K562 (cell line): ENCODE measurements around the gene KBTBD12. TPM values are rescaled to one million over a fixed set of nuclear protein-coding genes. Genes with fewer than 3 reads are reported as not detected.

Experiments used
- ATAC-seq: fragments of 200-7000 bp; cut with Tn5 transposase; 3 replicates; pipeline ENCODE4 v1.9.1; 2020; ENCODE audit warnings: moderate library complexity
- BruUV-seq: library from RNA; stranded (reverse); fragments of 400-500 nt; replicated peaks from 2 replicates; lab custom pipeline; 2021; lab: Mats Ljungman, UMichigan
- CTCF ChIA-PET: fragments of 300-600 bp; formaldehyde crosslinking; extraction: SDS; loops from one replicate; lab custom pipeline; 2021; ENCODE audit warnings: low intra/inter-chr PET ratio; lab: Yijun Ruan, JAX
- POLR2A ChIA-PET: fragments of 300-600, 350-650 bp; sonication (Branson Sonifier 250); formaldehyde crosslinking; extraction: SDS; loops from one replicate; lab custom pipeline; 2021; ENCODE audit warnings: antibody characterized with exemption, inconsistent platforms; lab: Yijun Ruan, JAX
- DNase-seq, 4 experiments: peaks; one replicate each; pipeline versions ENCODE4 v3.0.0 to v3.0.0-alpha.2; 2011 to 2018; ENCODE audit warnings: low spot score in 3 of 4, mixed read lengths in 3 of 4; ENCODE audit errors: extremely low read depth in 1 of 4
- FAIRE-seq: peaks from 2 replicates; lab custom pipeline; 2011; peaks lifted over from hg19 to GRCh38; lab: Jason Lieb, UNC
- H2AFZ ChIP-seq: 2 replicates; pipeline ENCODE4 v1.6.0; 2011; ENCODE audit warnings: low read depth, low read length, control low read depth, inconsistent platforms
- H3K27ac ChIP-seq: fragments of 200-600 bp; 3 replicates; pipeline ENCODE4 v1.8.0; 2011; ENCODE audit warnings: low read depth, mild to moderate bottlenecking, control low read depth, inconsistent platforms, low read length, moderate library complexity, mixed read lengths; ENCODE audit errors: extremely low read depth
- H3K27me3 ChIP-seq, 2 experiments: fragments of 300-600 bp in 1 of 2; 2 replicates in 1 of 2; 3 replicates in 1 of 2; pipeline versions ENCODE4 v1.6.0 to v1.8.0; 2011; ENCODE audit warnings: inconsistent platforms in 2 of 2, low read length in 2 of 2, mild to moderate bottlenecking in 1 of 2, mixed read lengths in 1 of 2, moderate library complexity in 1 of 2; ENCODE audit not compliant: control insufficient read depth in 2 of 2, insufficient read depth in 2 of 2
- H3K36me3 ChIP-seq: fragments of 300-600 bp; 3 replicates; pipeline ENCODE4 v1.8.0; 2011; ENCODE audit warnings: mild to moderate bottlenecking, low read length, inconsistent platforms; ENCODE audit not compliant: control insufficient read depth, insufficient read depth
- H3K4me1 ChIP-seq, 2 experiments: fragments of 200-600 bp in 1 of 2; replicated peaks in 1 of 2; 2 replicates in 1 of 2; 3 replicates in 1 of 2; pipeline versions ENCODE4 v1.5.1 to v1.8.0; 2011; ENCODE audit warnings: inconsistent platforms in 2 of 2, low read length in 2 of 2, mild to moderate bottlenecking in 1 of 2, mixed read lengths in 1 of 2, moderate library complexity in 1 of 2; ENCODE audit not compliant: control insufficient read depth in 2 of 2, insufficient read depth in 2 of 2
- H3K4me2 ChIP-seq: 2 replicates; pipeline ENCODE4 v1.6.1; 2011; ENCODE audit warnings: low read length, control low read depth, inconsistent platforms, mixed read lengths; ENCODE audit not compliant: insufficient read depth
- H3K4me3 ChIP-seq: fragments of 200-600 bp; sonication (generic), shearing (Covaris generic); 2 replicates; pipeline ENCODE4 v1.5.1; 2016; ENCODE audit warnings: control low read depth, inconsistent platforms
- H3K79me2 ChIP-seq: fragments of 200-600 bp; 3 replicates; pipeline ENCODE4 v1.8.0; 2011; ENCODE audit warnings: low read length, inconsistent platforms; ENCODE audit not compliant: control insufficient read depth, insufficient read depth
- H3K9ac ChIP-seq, 2 experiments: 2 replicates each; pipeline versions ENCODE4 v1.6.0 to v1.6.1; 2011; ENCODE audit warnings: low read depth in 2 of 2, low read length in 2 of 2, control low read depth in 1 of 2, inconsistent platforms in 1 of 2, mild to moderate bottlenecking in 1 of 2, mixed read lengths in 1 of 2; ENCODE audit not compliant: insufficient read depth in 1 of 2
- H3K9me1 ChIP-seq: one replicate; pipeline ENCODE4 v1.6.0; 2011; ENCODE audit warnings: inconsistent platforms, mild to moderate bottlenecking, low read length, moderate library complexity; ENCODE audit not compliant: control insufficient read depth, insufficient read depth
- H3K9me3 ChIP-seq: replicated peaks from 2 replicates; pipeline ENCODE4 v1.5.1; 2011; ENCODE audit warnings: low read depth, low read length, inconsistent platforms; ENCODE audit not compliant: control insufficient read depth, insufficient read depth
- H4K20me1 ChIP-seq: replicated peaks from 2 replicates; pipeline ENCODE4 v1.6.1; 2011; ENCODE audit warnings: low read length, inconsistent platforms, mixed read lengths; ENCODE audit not compliant: control insufficient read depth, insufficient read depth
- ASH1L ChIP-seq: fragments of 450-650 bp; IDR thresholded peaks from 2 replicates; pipeline ENCODE4 v1.6.1; 2018; ENCODE audit warnings: borderline replicate concordance, mild to moderate bottlenecking, low read depth; ENCODE audit not compliant: partially characterized antibody
- BRF2 ChIP-seq: IDR thresholded peaks from 3 replicates; pipeline ENCODE4 v1.6.1; 2011; ENCODE audit warnings: borderline replicate concordance, mild to moderate bottlenecking; ENCODE audit not compliant: insufficient read length, insufficient read depth
- COPS2 ChIP-seq: fragments of 450-650 bp; conservative IDR thresholded peaks from 2 replicates; pipeline ENCODE4 v1.6.1; 2016; ENCODE audit warnings: mild to moderate bottlenecking, moderate library complexity
- HNRNPL ChIP-seq: fragments of 200-400 bp; formaldehyde crosslinking; IDR thresholded peaks from 2 replicates; pipeline ENCODE4 v1.6.1; 2017; ENCODE audit warnings: low read depth, mild to moderate bottlenecking, low read length
- KHSRP ChIP-seq: fragments of 450-650 bp; IDR thresholded peaks from 2 replicates; pipeline ENCODE4 v1.6.1; 2017
- PRPF4 ChIP-seq: fragments of 200-400 bp; formaldehyde crosslinking; IDR thresholded peaks from one replicate; pipeline ENCODE4 v1.6.1; 2017; ENCODE audit warnings: low read length, low read depth, mild to moderate bottlenecking; ENCODE audit not compliant: insufficient read depth, poor library complexity, severe bottlenecking
- PTBP1 ChIP-seq: fragments of 200-400 bp; formaldehyde crosslinking; IDR thresholded peaks from 2 replicates; pipeline ENCODE4 v1.6.1; 2017; ENCODE audit warnings: low read depth, low read length
- XRCC5 ChIP-seq: fragments of 200-400 bp; formaldehyde crosslinking; IDR thresholded peaks from 2 replicates; pipeline ENCODE4 v1.6.1; 2017; ENCODE audit warnings: low read depth, mild to moderate bottlenecking, low read length
- ZNF311 ChIP-seq: fragments of 250-450 bp; sonication (Bioruptor Pico); IDR thresholded peaks from 2 replicates; pipeline ENCODE4 v1.4.0; 2020; ENCODE audit warnings: mild to moderate bottlenecking, moderate library complexity
- ZNF707 ChIP-seq: fragments of 250-450 bp; sonication (Bioruptor Pico); conservative IDR thresholded peaks from 2 replicates; pipeline ENCODE4 v1.8.0; 2022; ENCODE audit warnings: inconsistent platforms, mild to moderate bottlenecking, moderate library complexity
- ZNF75A ChIP-seq: fragments of 450-650 bp; formaldehyde crosslinking; IDR thresholded peaks from 2 replicates; pipeline ENCODE4 v1.4.0; 2020; ENCODE audit warnings: mild to moderate bottlenecking
- ZNF778 ChIP-seq: fragments of 450-650 bp; formaldehyde crosslinking; IDR thresholded peaks from 2 replicates; pipeline ENCODE4 v1.4.0; 2020; ENCODE audit warnings: mild to moderate bottlenecking, moderate library complexity
- ZNF79 ChIP-seq: fragments of 250-450 bp; sonication (Bioruptor Pico); IDR thresholded peaks from 2 replicates; pipeline ENCODE4 v1.4.0; 2020; ENCODE audit warnings: low read depth, mild to moderate bottlenecking, moderate library complexity
- WGBS: fragments of 100-300 bp; shearing (Covaris generic); methylation state at CpG from one replicate; pipeline ENCODE4 v1.1.6; 2016; ENCODE audit warnings: low coverage, mixed read lengths; ENCODE audit not compliant: insufficient coverage; ENCODE audit errors: missing lambda C conversion rate; 5-methylcytosine and 5-hydroxymethylcytosine counted together
- in situ Hi-C: fragments of 300-500 bp; cut with MboI; formaldehyde crosslinking; loops from 4 replicates; pipeline ENCODE4 v1.15.0; 2018; ENCODE audit warnings: inconsistent platforms, mixed read lengths
- intact Hi-C: fragments of 100-400 bp; cut with micrococcal nuclease; formaldehyde crosslinking; loops from 2 replicates; pipeline ENCODE4 v1.14.2; 2022
- polyA plus RNA-seq, 8 experiments: library from polyadenylated mRNA; depleted of rRNA in 4 of 8; stranded (reverse) in 5 of 8; unstranded in 3 of 8; fragments of >200 nt; fragmentation: Nextera tagmentation in 2 of 8; fragmentation: Illumina TruSeq in 1 of 8; extraction: Ambion mirVana in 2 of 8; extraction: Trizol in 1 of 8; gene quantifications; 2 replicates each; pipeline versions ENCODE4 v1.2.1 to v1.2.3, GENCODE V29; 2011 to 2014; ENCODE audit warnings: inconsistent platforms in 1 of 8, missing spikeins in 1 of 8
- total RNA-seq, 7 experiments: library from RNA; depleted of rRNA in 6 of 7; stranded (reverse); fragments of >200 nt in 6 of 7; fragmentation: Illumina TruSeq in 2 of 7; extraction: Trizol in 2 of 7; gene quantifications; 2 replicates each; pipeline versions ENCODE4 v1.2.1 to v1.2.3, GENCODE V29; 2011 to 2021; ENCODE audit warnings: low replicate concordance in 1 of 7

Gene KBTBD12
- total and polyA plus RNA-seq, 9 of the 15 experiments (the other 6 are each of a cell fraction or from before 2014, with no cell fraction given), result not detected

GRCh38 chr3:127899200-127899599, 15.8 kb upstream of the KBTBD12 start:
- POLR2A ChIA-PET, result no interaction called here
- intact Hi-C loops (no loop called here), in situ Hi-C loops (no loop called here)
- FAIRE-seq, result no peak
- Histone ChIP-seq H2AFZ (no peak overlapping the region), H3K4me1 (no peaks in the 10 kb centered on the region), H3K9me3 (no peaks in the 10 kb centered on the region), H3K36me3 (no peaks in the 10 kb centered on the region)
- ATAC-seq, result no peak
- DNase-seq, result no peak
- TF ChIP-seq COPS2, result no peak
- no peak for TF ChIP-seq ZNF79 (CRISPR knock-in tag)
- no peak for TF ChIP-seq ASH1L
- TF ChIP-seq ZNF311 (CRISPR knock-in tag), result no peak
- TF ChIP-seq ZNF707 (CRISPR knock-in tag), result no peak
- TF ChIP-seq PRPF4, result no peak
- TF ChIP-seq, all 486 proteins: peak for 0
- Histone ChIP-seq H3K4me3 (no peak overlapping the region), H4K20me1 (no peaks in the 10 kb centered on the region; the same call in 1 of the 2 replicates), H3K9me1 (no peaks in the 10 kb centered on the region), H3K9ac (no peak overlapping the region), H3K79me2 (no peaks in the 10 kb centered on the region), H3K27me3 (peaks cover 0 to 6% of the 10 kb centered on the region in 2 experiments; a peak in 1 of 5 replicates), H3K4me2 (no peak overlapping the region), H3K27ac (no peak overlapping the region)
- no TSS peak for BruUV-seq
- CTCF ChIA-PET, result no interaction called here
- WGBS, result 15% methylated on average over 5 of the region's 6 CpGs

- H3K4me2 ChIP-seq, result no peak overlapping the region
These were observed 15.3 kb upstream of the KBTBD12 start for GRCh38 chr3:127899766-127900165.

More at GRCh38 chr3:127899766-127900165, 15.3 kb upstream of the KBTBD12 start:
- FAIRE-seq (no peak), ATAC-seq (no peak), DNase-seq (no peak)
- no peaks in the 10 kb centered on the region for H3K9me3 ChIP-seq
- WGBS, result 7% methylated on average over 3 of the region's 3 CpGs
- H3K4me3 ChIP-seq, result no peak overlapping the region
- H3K27me3 ChIP-seq, result peaks cover 0 to 6% of the 10 kb centered on the region in 2 experiments; a peak in 1 of 5 replicates
- no peaks in the 10 kb centered on the region for H3K9me1 ChIP-seq
- no peak overlapping the region for H2AFZ ChIP-seq
- no peak overlapping the region for H3K27ac ChIP-seq
- ChIA-PET POLR2A (no interaction called here), CTCF (no interaction called here)
- intact Hi-C loops, result no loop called here
- TF ChIP-seq KHSRP, result no peak
- no peak for TF ChIP-seq ZNF311 (CRISPR knock-in tag)
- TF ChIP-seq XRCC5, result no peak
- no peak for TF ChIP-seq ZNF75A (CRISPR knock-in tag)
- no peak for TF ChIP-seq ZNF778 (CRISPR knock-in tag)
- TF ChIP-seq BRF2, result no peak
- no peak for TF ChIP-seq PTBP1
- no peak for TF ChIP-seq HNRNPL
- no TSS peak for BruUV-seq
- H3K4me1 ChIP-seq, result no peaks in the 10 kb centered on the region
- in situ Hi-C loops, result no loop called here
- H4K20me1 ChIP-seq, result no peaks in the 10 kb centered on the region; the same call in 1 of the 2 replicates
- no peak overlapping the region for H3K9ac ChIP-seq
- H3K36me3 ChIP-seq, result no peaks in the 10 kb centered on the region
- no peaks in the 10 kb centered on the region for H3K79me2 ChIP-seq
